GM23248 (cell line): ENCODE measurements around the gene B3GALT5.

ENCODE experiments used
- EZH2 ChIP-seq: fragments of 200-600 bp; sonication (generic); IDR thresholded peaks from 2 replicates; pipeline ENCODE4 v1.6.1; 2018; ENCODE audit warnings: antibody characterized with exemption, mild to moderate bottlenecking; ENCODE audit not compliant: insufficient read depth, poor library complexity, severe bottlenecking
- EZH2phosphoT487 ChIP-seq: fragments of 200-600 bp; sonication (generic); IDR thresholded peaks from 2 replicates; pipeline ENCODE4 v1.6.1; 2018; ENCODE audit warnings: antibody characterized with exemption, moderate library complexity, mild to moderate bottlenecking, low read depth; ENCODE audit not compliant: insufficient read depth

DNA sequence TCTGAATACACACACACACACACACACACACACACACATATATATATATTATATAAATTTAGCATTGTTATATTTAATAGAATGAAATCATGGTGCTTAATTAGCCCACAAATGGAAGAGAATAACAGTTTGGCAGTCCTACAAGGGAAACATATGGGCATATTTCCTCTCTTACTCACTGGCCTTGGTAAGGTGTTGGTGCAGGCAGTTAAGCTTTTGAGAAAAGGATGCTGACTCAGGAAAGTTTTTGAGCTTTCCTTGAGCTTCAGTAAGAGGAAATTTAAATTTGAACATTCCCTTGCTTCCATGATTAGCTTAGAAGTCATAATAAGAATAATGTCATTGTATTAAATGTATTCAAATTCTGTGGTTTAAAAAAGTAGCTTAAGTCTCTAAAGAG is 37.0 kb upstream of the B3GALT5 start:
- TF ChIP-seq EZH2 = no peak
- no peak for TF ChIP-seq EZH2phosphoT487
